ENCODE results near the gene BANP. TPM values are rescaled to one million over a fixed set of nuclear protein-coding genes. Genes with fewer than 3 reads are reported as not detected.

BANP gene
- total RNA-seq, 6 experiments from 2014 or later: 15.6 to 19.0 (median 16.2) TPM

GRCh38 chr16:87948119-87948545, 3.1 kb upstream of the BANP start:
- Mint-ChIP-seq H3K27ac (no peak overlapping the region), H3K9me3 (no peaks in the 10 kb centered on the region), H3K27me3 (ENCODE audit: insufficient read depth) (peaks cover 9% of the 10 kb centered on the region), H3K36me3 (ENCODE audit: low read depth) (peaks cover 6% of the 10 kb centered on the region), H3K4me3 (no peak overlapping the region), H3K4me1 (ENCODE audit: low read depth) (peaks cover 9% of the 10 kb centered on the region)
- no peak for DNase-seq
- no peak for TF ChIP-seq CTCF (IDR thresholded peaks at IDR 0.05)

- Mint-ChIP-seq H3K4me1 (ENCODE audit: low read depth) (peaks cover 14% of the 10 kb centered on the region), H3K4me3 (no peak overlapping the region), H3K27ac (no peak overlapping the region), H3K36me3 (ENCODE audit: low read depth) (peaks cover 6% of the 10 kb centered on the region), H3K9me3 (no peaks in the 10 kb centered on the region), H3K27me3 (ENCODE audit: insufficient read depth) (peaks cover 9% of the 10 kb centered on the region)
- DNase-seq: no peak
- TF ChIP-seq CTCF (IDR thresholded peaks at IDR 0.05): no peak
Measured at GRCh38 chr16:87948735-87949070, 2.5 kb upstream of the BANP start.

GRCh38 chr16:87949071-87949744, 2.0 kb upstream of the BANP start:
- H3K27ac Mint-ChIP-seq: no peak overlapping the region
- no peaks in the 10 kb centered on the region for H3K9me3 Mint-ChIP-seq
- DNase-seq: no peak
- H3K4me1 Mint-ChIP-seq (ENCODE audit: low read depth): peaks cover 19% of the 10 kb centered on the region
- peak overlapping the region; percentile 23; the same call in 1 of the 2 replicates for H3K4me3 Mint-ChIP-seq
- TF ChIP-seq CTCF (IDR thresholded peaks at IDR 0.05): no peak
- H3K36me3 Mint-ChIP-seq (ENCODE audit: low read depth): peaks cover 6% of the 10 kb centered on the region
- H3K27me3 Mint-ChIP-seq (ENCODE audit: insufficient read depth): peaks cover 9% of the 10 kb centered on the region

- Mint-ChIP-seq H3K9me3 (no peaks in the 10 kb centered on the region), H3K27ac (peak overlapping the region; percentile 95), H3K27me3 (ENCODE audit: insufficient read depth) (peaks cover 5% of the 10 kb centered on the region), H3K4me3 (peak overlapping the region; percentile 98), H3K4me1 (ENCODE audit: low read depth) (peaks cover 42% of the 10 kb centered on the region), H3K36me3 (ENCODE audit: low read depth) (peaks cover 11% of the 10 kb centered on the region)
- DNase-seq: no peak
- TF ChIP-seq CTCF (IDR thresholded peaks at IDR 0.05): peak; percentile 57
Measured at GRCh38 chr16:87951552-87952538, 611 bp downstream of the BANP start.

GRCh38 chr16:87952751-87953150, 1.5 kb downstream of the BANP start:
- Mint-ChIP-seq H3K9me3 (no peaks in the 10 kb centered on the region), H3K27ac (peak overlapping the region; percentile 39; the same call in 1 of the 2 replicates), H3K4me1 (ENCODE audit: low read depth) (peaks cover 46% of the 10 kb centered on the region), H3K36me3 (ENCODE audit: low read depth) (peaks cover 15% of the 10 kb centered on the region), H3K4me3 (peak overlapping the region; percentile 98), H3K27me3 (ENCODE audit: insufficient read depth) (peaks cover 3% of the 10 kb centered on the region)
- no peak for DNase-seq
- no peak for TF ChIP-seq CTCF (IDR thresholded peaks at IDR 0.05)
